Thyroid gland (tissue), 4 donors: ENCODE results near the gene LMBRD1. TPM values are rescaled to one million over a fixed set of nuclear protein-coding genes. Genes with fewer than 3 reads are reported as not detected.

Experiments used
- DNase-seq, 2 donors: peaks; one replicate each; pipeline ENCODE4 v3.0.0-alpha.2; 2019
- H3K27ac ChIP-seq, 3 donors: fragments of 200-600 bp; sonication (generic); 1 replicate in 2 of 3; 2 replicates in 1 of 3; pipeline ENCODE4 v1.5.1; 2016 to 2019; ENCODE audit warnings: mild to moderate bottlenecking in 1 of 3, moderate library complexity in 1 of 3
- H3K27me3 ChIP-seq: fragments of 200-600 bp; sonication (generic); one replicate; pipeline ENCODE4 v1.5.1; 2019
- H3K36me3 ChIP-seq, 2 donors: fragments of 200-600 bp; sonication (generic); one replicate each; pipeline ENCODE4 v1.5.1; 2016 to 2019
- H3K4me1 ChIP-seq, 2 donors: fragments of 200-600 bp; sonication (generic); one replicate each; pipeline ENCODE4 v1.5.1; 2017 to 2019
- H3K4me3 ChIP-seq, 3 donors: fragments of 200-600 bp; sonication (generic); replicated peaks in 1 of 3; 1 replicate in 2 of 3; 2 replicates in 1 of 3; pipeline ENCODE4 v1.5.1; 2016; ENCODE audit warnings: mild to moderate bottlenecking in 1 of 3
- H3K9me3 ChIP-seq: fragments of 200-600 bp; sonication (generic); one replicate; pipeline ENCODE4 v1.5.1; 2017
- CTCF ChIP-seq, 6 experiments: fragments of 200-600 bp in 3 of 6; fragments of 450-650 bp in 3 of 6; sonication (generic) in 3 of 6; IDR thresholded peaks; one replicate each; pipeline ENCODE4 v1.5.1; 2016 to 2019; ENCODE audit warnings: antibody characterized with exemption in 6 of 6, mild to moderate bottlenecking in 2 of 6, inconsistent platforms in 1 of 6, moderate library complexity in 1 of 6
- POLR2A ChIP-seq, 2 donors: fragments of 450-650 bp; IDR thresholded peaks; one replicate each; pipeline ENCODE4 v1.6.1; 2017; ENCODE audit warnings: antibody characterized with exemption in 2 of 2, mild to moderate bottlenecking in 2 of 2, moderate library complexity in 1 of 2
- WGBS, 2 donors: methylation state at CpG; one replicate each; pipeline ENCODE4 v1.1.5; 2017; 5-methylcytosine and 5-hydroxymethylcytosine counted together
- intact Hi-C: fragments of 100-400 bp; cut with DNase I; formaldehyde crosslinking; loops from one replicate; pipeline ENCODE4 v1.15.1; 2023
- total RNA-seq, 4 donors: library from RNA; depleted of rRNA; stranded (reverse); fragments of >200 nt; gene quantifications; one replicate each; pipeline ENCODE4 v1.2.3, GENCODE V29; 2016

Gene LMBRD1
- total RNA-seq, 4 donors from 2014 or later, result 113 to 140 (median 124) TPM

- intact Hi-C loops, result no loop called here
- H3K27ac ChIP-seq, result no peak overlapping the region
- H3K4me3 ChIP-seq, result no peak overlapping the region
- no peak for DNase-seq
- TF ChIP-seq CTCF (IDR thresholded peaks at IDR 0.05) (no peak), POLR2A (IDR thresholded peaks at IDR 0.05) (no peak)
- no peaks in the 10 kb centered on the region for H3K4me1 ChIP-seq
- no peaks in the 10 kb centered on the region for H3K9me3 ChIP-seq
- no peaks in the 10 kb centered on the region for H3K36me3 ChIP-seq
- 95 to 96% methylated on average over 4 of the region's 4 CpGs for WGBS, 2 donors
- no peaks in the 10 kb centered on the region for H3K27me3 ChIP-seq
Observed at GRCh38 chr6:69819138-69819537, 22.3 kb upstream of the LMBRD1 start.

- WGBS, 2 donors, result 91 to 94% methylated on average over 2 of the region's 2 CpGs
- no peak overlapping the region for H3K4me3 ChIP-seq
- H3K27me3 ChIP-seq, result no peaks in the 10 kb centered on the region
- TF ChIP-seq CTCF (IDR thresholded peaks at IDR 0.05), result no peak
- no peak for TF ChIP-seq POLR2A (IDR thresholded peaks at IDR 0.05)
- H3K9me3 ChIP-seq, result no peaks in the 10 kb centered on the region
- no peaks in the 10 kb centered on the region for H3K36me3 ChIP-seq
- no peak overlapping the region for H3K27ac ChIP-seq
- intact Hi-C loops, result no loop called here
- DNase-seq, result no peak
- H3K4me1 ChIP-seq, result no peaks in the 10 kb centered on the region
Observed at GRCh38 chr6:69818223-69818930, 21.6 kb upstream of the LMBRD1 start.

- Histone ChIP-seq H3K9me3 (no peaks in the 10 kb centered on the region), H3K27me3 (no peaks in the 10 kb centered on the region), H3K4me1 (no peaks in the 10 kb centered on the region), H3K36me3 (no peaks in the 10 kb centered on the region), H3K27ac (no peak overlapping the region), H3K4me3 (no peak overlapping the region)
- DNase-seq, result no peak
- intact Hi-C loops, result no loop called here
- no peak for TF ChIP-seq POLR2A (IDR thresholded peaks at IDR 0.05)
- no peak for TF ChIP-seq CTCF (IDR thresholded peaks at IDR 0.05)
Observed at GRCh38 chr6:69817358-69817757, 20.5 kb upstream of the LMBRD1 start.

GRCh38 chr6:69816569-69816968 is 19.8 kb upstream of the LMBRD1 start:
- Histone ChIP-seq H3K36me3 (no peaks in the 10 kb centered on the region), H3K4me1 (no peaks in the 10 kb centered on the region), H3K27ac (no peak overlapping the region), H3K9me3 (no peaks in the 10 kb centered on the region), H3K27me3 (no peaks in the 10 kb centered on the region), H3K4me3 (no peak overlapping the region)
- intact Hi-C loops, result no loop called here
- WGBS, 2 donors, result 59 to 67% methylated on average over 3 of the region's 3 CpGs
- TF ChIP-seq CTCF (IDR thresholded peaks at IDR 0.05), result no peak
- no peak for TF ChIP-seq POLR2A (IDR thresholded peaks at IDR 0.05)
- DNase-seq, result no peak

GRCh38 chr6:69816026-69816425 is 19.2 kb upstream of the LMBRD1 start:
- Histone ChIP-seq H3K9me3 (no peaks in the 10 kb centered on the region), H3K27me3 (no peaks in the 10 kb centered on the region), H3K27ac (no peak overlapping the region), H3K4me1 (no peaks in the 10 kb centered on the region), H3K36me3 (no peaks in the 10 kb centered on the region), H3K4me3 (no peak overlapping the region)
- DNase-seq, result no peak
- TF ChIP-seq CTCF (IDR thresholded peaks at IDR 0.05) (no peak), POLR2A (IDR thresholded peaks at IDR 0.05) (no peak)
- intact Hi-C loops, result no loop called here
- 97 to 100% methylated on average over 1 of the region's 1 CpG for WGBS, 2 donors
